Uterus (tissue), 4 donors: ENCODE measurements around the gene PTPRR. TPM values are rescaled to one million over a fixed set of nuclear protein-coding genes. Genes with fewer than 3 reads are reported as not detected.

ENCODE experiments used
- DNase-seq, 2 donors: peaks; one replicate each; pipeline ENCODE4 v3.0.0-alpha.2; 2019 to 2020
- H3K27ac ChIP-seq, 2 donors: fragments of 200-600 bp; sonication (generic); 1 replicate in 1 of 2; 2 replicates in 1 of 2; pipeline ENCODE4 v1.5.1; 2016 to 2018
- H3K27me3 ChIP-seq, 2 donors: fragments of 200-600 bp; sonication (generic); one replicate each; pipeline ENCODE4 v1.5.1; 2018 to 2019; ENCODE audit warnings: control low read depth in 1 of 2
- H3K36me3 ChIP-seq, 2 donors: fragments of 200-600 bp; sonication (generic); one replicate each; pipeline ENCODE4 v1.5.1; 2019; ENCODE audit warnings: control low read depth in 1 of 2
- H3K4me1 ChIP-seq, 2 donors: fragments of 200-600 bp; sonication (generic); one replicate each; pipeline ENCODE4 v1.5.1; 2018 to 2019; ENCODE audit warnings: control low read depth in 1 of 2
- H3K4me3 ChIP-seq, 2 donors: fragments of 200-600 bp; sonication (generic); 1 replicate in 1 of 2; 2 replicates in 1 of 2; pipeline ENCODE4 v1.5.1; 2018 to 2019; ENCODE audit warnings: mild to moderate bottlenecking in 1 of 2
- H3K9me3 ChIP-seq, 2 donors: fragments of 200-600 bp; sonication (generic); one replicate each; pipeline ENCODE4 v1.5.1; 2019; ENCODE audit warnings: control low read depth in 1 of 2
- POLR2A ChIP-seq, 2 donors: fragments of 450-650 bp; IDR thresholded peaks; one replicate each; pipeline ENCODE4 v1.6.1; 2016; ENCODE audit warnings: antibody characterized with exemption in 2 of 2, mild to moderate bottlenecking in 1 of 2, moderate library complexity in 1 of 2
- intact Hi-C: fragments of 100-400 bp; cut with DNase I; formaldehyde crosslinking; loops from one replicate; pipeline ENCODE4 v1.15.1; 2023; ENCODE audit warnings: low total_unique reads
- total RNA-seq, 4 donors: library from RNA; depleted of rRNA in 3 of 4; stranded (reverse); fragments of >200 nt in 3 of 4; gene quantifications; one replicate each; pipeline versions ENCODE4 v1.1.0 to v1.2.4, GENCODE V29; 2014 to 2023
- TF ChIP-seq, protein P1 (sequence below), 4 experiments: fragments of 200-600 bp in 2 of 4; fragments of 450-650 bp in 2 of 4; sonication (generic) in 2 of 4; IDR thresholded peaks; one replicate each; pipeline ENCODE4 v1.5.1; 2016 to 2019; ENCODE audit warnings: antibody characterized with exemption in 4 of 4, mild to moderate bottlenecking in 2 of 4, moderate library complexity in 1 of 4
- donor health status: DM: yes; HTN: yes; CAD: no.

Gene PTPRR, protein sequence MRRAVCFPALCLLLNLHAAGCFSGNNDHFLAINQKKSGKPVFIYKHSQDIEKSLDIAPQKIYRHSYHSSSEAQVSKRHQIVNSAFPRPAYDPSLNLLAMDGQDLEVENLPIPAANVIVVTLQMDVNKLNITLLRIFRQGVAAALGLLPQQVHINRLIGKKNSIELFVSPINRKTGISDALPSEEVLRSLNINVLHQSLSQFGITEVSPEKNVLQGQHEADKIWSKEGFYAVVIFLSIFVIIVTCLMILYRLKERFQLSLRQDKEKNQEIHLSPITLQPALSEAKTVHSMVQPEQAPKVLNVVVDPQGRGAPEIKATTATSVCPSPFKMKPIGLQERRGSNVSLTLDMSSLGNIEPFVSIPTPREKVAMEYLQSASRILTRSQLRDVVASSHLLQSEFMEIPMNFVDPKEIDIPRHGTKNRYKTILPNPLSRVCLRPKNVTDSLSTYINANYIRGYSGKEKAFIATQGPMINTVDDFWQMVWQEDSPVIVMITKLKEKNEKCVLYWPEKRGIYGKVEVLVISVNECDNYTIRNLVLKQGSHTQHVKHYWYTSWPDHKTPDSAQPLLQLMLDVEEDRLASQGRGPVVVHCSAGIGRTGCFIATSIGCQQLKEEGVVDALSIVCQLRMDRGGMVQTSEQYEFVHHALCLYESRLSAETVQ
- 10 to 100 TPM in 1 of 4 donors, 1 to 10 TPM in 2, under 1 TPM in 1; 0.62 to 43.3 (median 7.6) TPM for total RNA-seq

DNA sequence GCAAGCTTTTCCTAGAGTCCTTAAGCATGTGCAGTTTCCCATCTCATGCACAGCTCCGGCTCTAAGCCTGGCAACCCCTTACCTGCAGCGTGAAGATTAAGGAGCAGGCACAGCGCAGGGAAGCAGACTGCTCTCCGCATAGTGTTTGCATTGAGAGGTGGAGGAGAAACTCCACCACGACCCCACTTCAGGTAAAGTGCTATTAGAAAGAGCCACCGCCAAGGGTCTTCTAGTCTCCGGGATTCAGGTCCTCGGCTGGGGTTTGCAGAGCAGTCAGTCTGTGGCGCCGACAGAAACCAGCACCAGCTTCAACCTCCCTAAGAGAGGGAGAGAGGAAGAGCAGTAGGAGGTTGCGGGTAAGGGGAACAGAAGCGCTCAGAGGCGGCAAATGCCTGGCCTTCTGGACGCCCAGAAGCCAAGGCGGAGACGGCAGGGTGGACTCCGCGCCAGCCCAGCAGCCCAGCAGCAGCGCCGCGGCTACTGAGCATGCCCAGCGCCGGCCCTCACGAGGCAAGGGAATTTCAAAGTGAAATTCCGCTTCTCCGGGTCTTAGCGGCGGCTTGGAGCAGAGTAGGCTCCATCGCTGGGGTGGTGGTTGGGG lies at the start of gene PTPRR:
TSS of gene PTPRR (minus strand) at position 488 of the 601 bp plus-strand sequence. CDS start at position 140, 348 bp downstream.
- peaks cover 0 to 7% of the 10 kb centered on the region in 2 donors for H3K27me3 ChIP-seq
- H3K36me3 ChIP-seq: no peaks in the 10 kb centered on the region
- TF ChIP-seq POLR2A (IDR thresholded peaks at IDR 0.05): no peak
- TF ChIP-seq, protein P1, sequence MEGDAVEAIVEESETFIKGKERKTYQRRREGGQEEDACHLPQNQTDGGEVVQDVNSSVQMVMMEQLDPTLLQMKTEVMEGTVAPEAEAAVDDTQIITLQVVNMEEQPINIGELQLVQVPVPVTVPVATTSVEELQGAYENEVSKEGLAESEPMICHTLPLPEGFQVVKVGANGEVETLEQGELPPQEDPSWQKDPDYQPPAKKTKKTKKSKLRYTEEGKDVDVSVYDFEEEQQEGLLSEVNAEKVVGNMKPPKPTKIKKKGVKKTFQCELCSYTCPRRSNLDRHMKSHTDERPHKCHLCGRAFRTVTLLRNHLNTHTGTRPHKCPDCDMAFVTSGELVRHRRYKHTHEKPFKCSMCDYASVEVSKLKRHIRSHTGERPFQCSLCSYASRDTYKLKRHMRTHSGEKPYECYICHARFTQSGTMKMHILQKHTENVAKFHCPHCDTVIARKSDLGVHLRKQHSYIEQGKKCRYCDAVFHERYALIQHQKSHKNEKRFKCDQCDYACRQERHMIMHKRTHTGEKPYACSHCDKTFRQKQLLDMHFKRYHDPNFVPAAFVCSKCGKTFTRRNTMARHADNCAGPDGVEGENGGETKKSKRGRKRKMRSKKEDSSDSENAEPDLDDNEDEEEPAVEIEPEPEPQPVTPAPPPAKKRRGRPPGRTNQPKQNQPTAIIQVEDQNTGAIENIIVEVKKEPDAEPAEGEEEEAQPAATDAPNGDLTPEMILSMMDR (IDR thresholded peaks at IDR 0.05): no peak
- no peaks in the 10 kb centered on the region for H3K4me1 ChIP-seq
- no peak within 1 kb of the TSS for H3K4me3 ChIP-seq
- intact Hi-C loops: no loop called here
- DNase-seq: no peak
- H3K9me3 ChIP-seq: no peaks in the 10 kb centered on the region
- H3K27ac ChIP-seq: no peak within 1 kb of the TSS

DNA sequence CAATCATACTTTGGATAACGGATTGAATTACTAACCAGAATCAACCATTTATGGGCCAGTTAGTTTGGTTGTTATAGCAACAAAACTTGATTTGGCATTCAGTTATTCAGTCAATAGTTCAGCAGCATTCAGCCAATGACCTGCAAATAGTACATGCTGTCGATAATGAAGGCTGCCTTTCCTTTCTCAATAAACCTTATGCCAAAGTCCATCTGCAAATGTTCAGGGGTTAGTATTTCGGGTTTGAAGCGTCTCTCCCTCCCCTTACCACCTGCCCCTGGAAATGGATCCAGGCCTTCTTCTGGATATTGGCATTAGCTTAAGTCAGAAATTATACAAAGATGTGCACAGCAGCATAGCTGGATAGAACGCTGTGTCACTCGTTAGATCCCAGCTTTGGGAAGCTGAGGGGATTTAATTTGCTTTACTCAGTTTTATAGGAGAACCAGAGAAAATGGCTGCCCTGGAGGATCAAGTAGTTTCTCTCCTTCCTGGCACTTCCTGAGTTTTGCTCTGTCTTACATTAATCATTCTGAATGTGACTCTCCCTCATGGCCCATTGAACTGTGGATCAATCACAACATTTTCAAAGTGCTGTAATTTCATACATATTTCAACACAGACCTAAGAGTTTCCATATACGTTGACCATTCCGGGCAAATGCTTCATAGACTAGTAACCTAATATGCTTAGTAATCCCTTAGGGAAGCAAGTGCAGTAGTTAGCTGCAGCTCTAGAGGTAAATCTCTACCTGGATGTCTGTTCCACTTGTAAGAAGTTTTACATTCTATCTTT lies 46.7 kb upstream of the PTPRR start:
- no peaks in the 10 kb centered on the region for H3K9me3 ChIP-seq
- no peak overlapping the region for H3K27ac ChIP-seq
- no peaks in the 10 kb centered on the region for H3K4me1 ChIP-seq
- no peaks in the 10 kb centered on the region for H3K27me3 ChIP-seq
- H3K4me3 ChIP-seq: no peak overlapping the region
- intact Hi-C loops: no loop called here
- no peak for TF ChIP-seq POLR2A (IDR thresholded peaks at IDR 0.05)
- TF ChIP-seq, protein P1 (IDR thresholded peaks at IDR 0.05): no peak
- no peak for DNase-seq
- no peaks in the 10 kb centered on the region for H3K36me3 ChIP-seq

DNA sequence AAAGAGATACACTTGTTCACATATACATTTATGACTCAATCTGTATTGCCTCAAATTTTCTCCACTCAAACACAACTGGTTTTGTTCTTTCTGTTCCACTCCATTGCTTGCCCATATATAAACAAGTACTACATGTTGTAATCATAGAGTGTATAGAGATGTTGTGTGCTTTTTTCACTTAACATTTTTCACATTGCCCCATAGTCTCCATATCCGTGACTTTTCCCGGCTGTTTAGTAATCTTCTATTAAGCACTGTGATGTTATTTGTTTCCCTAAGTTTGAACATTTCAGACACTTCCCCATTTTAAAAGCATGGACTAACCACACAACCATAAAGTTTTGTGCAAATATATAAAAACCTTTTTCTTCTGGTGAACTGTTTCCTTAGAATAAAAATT lies 45.5 kb upstream of the PTPRR start:
- intact Hi-C loops: no loop called here
- Histone ChIP-seq H3K27me3 (no peaks in the 10 kb centered on the region), H3K27ac (no peak overlapping the region), H3K4me3 (no peak overlapping the region), H3K9me3 (no peaks in the 10 kb centered on the region), H3K36me3 (no peaks in the 10 kb centered on the region), H3K4me1 (no peaks in the 10 kb centered on the region)
- no peak for DNase-seq
- TF ChIP-seq POLR2A (IDR thresholded peaks at IDR 0.05): no peak
- TF ChIP-seq, protein P1 (IDR thresholded peaks at IDR 0.05): no peak

DNA sequence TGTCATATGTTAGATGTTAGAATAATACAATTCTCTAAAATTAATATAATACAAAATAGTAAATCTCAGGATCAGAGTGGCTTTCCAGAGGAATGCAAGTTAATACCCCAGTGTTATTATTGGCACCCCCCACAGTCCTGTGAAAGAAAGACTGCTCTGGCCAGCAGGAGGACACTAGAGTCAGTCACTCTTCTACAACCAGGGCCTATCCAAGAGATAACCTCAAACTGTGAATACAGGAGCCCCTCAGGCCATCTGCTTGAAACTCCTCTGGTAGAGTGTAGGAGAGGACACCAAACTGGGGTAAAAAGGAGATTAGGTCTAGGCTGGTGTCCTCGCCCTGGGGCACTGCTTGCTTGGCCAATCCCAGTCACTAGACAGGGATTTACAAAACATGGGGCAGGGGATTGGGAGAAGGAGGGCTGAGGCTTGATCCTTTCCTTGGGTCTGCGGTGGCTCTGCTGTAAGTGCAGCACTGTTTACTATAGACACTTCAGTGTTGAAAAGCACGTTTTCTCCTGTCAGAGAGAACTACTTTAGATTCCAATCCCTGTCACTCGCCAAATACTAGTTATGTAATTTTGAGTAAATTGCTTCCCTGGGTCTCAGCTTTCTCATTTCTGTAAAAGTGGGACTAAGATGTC lies 44.5 kb upstream of the PTPRR start:
- no peak for DNase-seq
- no peak for TF ChIP-seq POLR2A (IDR thresholded peaks at IDR 0.05)
- TF ChIP-seq, protein P1 (IDR thresholded peaks at IDR 0.05): no peak
- Histone ChIP-seq H3K27ac (no peak overlapping the region), H3K4me3 (no peak overlapping the region), H3K4me1 (no peaks in the 10 kb centered on the region), H3K27me3 (no peaks in the 10 kb centered on the region), H3K9me3 (no peaks in the 10 kb centered on the region), H3K36me3 (no peaks in the 10 kb centered on the region)
- intact Hi-C loops: no loop called here
